ENCODE measurements around the gene PSMB7.

DNA sequence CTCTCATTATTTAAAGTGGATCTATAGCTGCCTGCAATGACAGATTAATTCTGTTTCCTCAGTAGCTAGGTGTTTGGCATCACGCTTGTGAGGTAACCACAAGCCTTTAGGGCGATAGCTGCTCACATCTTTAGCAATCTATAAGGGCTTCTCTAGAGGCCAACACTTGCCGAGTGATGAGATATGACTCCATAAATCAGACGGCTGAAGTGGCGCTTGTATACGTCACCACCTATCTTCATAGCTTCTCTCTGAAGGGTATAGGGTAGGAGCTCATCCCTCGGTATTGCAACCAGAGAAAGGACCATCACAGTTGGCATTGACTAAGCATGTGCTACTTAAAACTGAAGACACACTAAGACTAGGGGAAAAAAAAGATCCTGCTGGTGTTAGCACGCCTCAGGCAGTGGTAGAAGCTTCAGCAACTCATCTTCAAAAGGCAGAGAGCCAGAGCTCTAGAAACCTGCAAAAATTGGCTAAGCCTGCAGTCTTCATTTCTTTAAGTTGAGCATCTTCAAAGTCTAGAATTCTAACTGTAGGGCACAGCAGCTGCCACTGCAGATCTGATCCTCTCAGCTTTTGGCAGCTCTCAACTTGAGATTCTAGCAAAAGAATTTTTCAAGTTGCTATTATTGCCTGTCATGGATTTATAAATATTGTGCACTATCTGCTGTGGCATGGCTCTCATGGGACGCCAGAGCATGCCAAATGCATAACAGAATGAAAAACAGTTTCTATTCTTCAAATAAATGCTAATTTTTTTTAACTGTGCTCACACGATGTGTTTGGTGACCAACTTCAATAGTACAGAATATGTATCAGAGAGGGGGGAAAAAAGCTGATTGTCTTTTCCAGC lies 37.5 kb downstream of the PSMB7 start:
- TF ChIP-seq ZNF324 (tag by site-specific recombination; IDR thresholded peaks at IDR 0.05) (no peak), ZBTB8A (tag by site-specific recombination; IDR thresholded peaks at IDR 0.05) (no peak)

Measured in HEK293 (cell line).